Peyer's patch (tissue), 4 donors: ENCODE data around the gene ODAM. TPM values are rescaled to one million over a fixed set of nuclear protein-coding genes. Genes with fewer than 3 reads are reported as not detected.

Source experiments
- DNase-seq, 3 donors: peaks; one replicate each; pipeline ENCODE4 v3.0.0-alpha.2; 2017 to 2019
- H3K27ac ChIP-seq, 4 donors: fragments of 200-600 bp; sonication (generic); one replicate each; pipeline ENCODE4 v1.5.1; 2016 to 2019
- H3K27me3 ChIP-seq, 2 donors: fragments of 200-600 bp; sonication (generic); one replicate each; pipeline ENCODE4 v1.5.1; 2019
- H3K36me3 ChIP-seq, 3 donors: fragments of 200-600 bp; sonication (generic); one replicate each; pipeline ENCODE4 v1.5.1; 2016 to 2019
- H3K4me1 ChIP-seq, 4 donors: fragments of 200-600 bp; sonication (generic); one replicate each; pipeline ENCODE4 v1.5.1; 2016 to 2019
- H3K4me3 ChIP-seq, 4 donors: fragments of 200-600 bp; sonication (generic); 1 replicate in 3 of 4; 2 replicates in 1 of 4; pipeline ENCODE4 v1.5.1; 2016 to 2019; ENCODE audit warnings: mild to moderate bottlenecking in 1 of 4
- H3K9me3 ChIP-seq, 4 donors: fragments of 200-600 bp; sonication (generic); one replicate each; pipeline ENCODE4 v1.5.1; 2016 to 2019; ENCODE audit warnings: mild to moderate bottlenecking in 1 of 4
- CTCF ChIP-seq, 6 experiments: fragments of 450-650 bp in 4 of 6; fragments of 200-600 bp in 2 of 6; sonication (generic) in 1 of 6; IDR thresholded peaks; one replicate each; pipeline ENCODE4 v1.5.1; 2017 to 2019; ENCODE audit warnings: antibody characterized with exemption in 6 of 6, mild to moderate bottlenecking in 3 of 6, moderate library complexity in 1 of 6
- POLR2A ChIP-seq, 2 donors: fragments of 450-650 bp; IDR thresholded peaks; one replicate each; pipeline ENCODE4 v1.5.1; 2017; ENCODE audit warnings: antibody characterized with exemption in 2 of 2, mild to moderate bottlenecking in 2 of 2, moderate library complexity in 2 of 2
- total RNA-seq, 4 donors: library from RNA; depleted of rRNA; stranded (reverse); fragments of >200 nt; gene quantifications; one replicate each; pipeline ENCODE4 v1.1.0, GENCODE V29; 2016

The ODAM gene
- total RNA-seq, 4 donors from 2014 or later = not detected

DNA sequence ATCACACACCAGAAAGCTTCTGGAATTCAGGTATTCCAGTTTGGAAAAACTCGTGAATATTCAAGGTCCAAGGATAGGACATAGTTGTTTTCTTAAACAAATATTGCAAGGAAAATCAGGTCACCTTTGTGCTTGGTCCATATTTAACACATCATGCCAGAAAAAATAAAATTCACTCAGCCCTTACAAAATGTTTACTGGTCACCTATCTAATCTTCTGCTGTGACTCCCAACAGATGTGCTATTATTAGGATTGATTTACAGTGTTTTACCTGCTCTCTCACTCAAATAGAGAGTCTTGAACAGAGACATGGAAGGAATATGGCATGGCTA lies 56.4 kb downstream of the ODAM start:
- H3K4me3 ChIP-seq = no peak overlapping the region
- H3K4me1 ChIP-seq = no peaks in the 10 kb centered on the region
- no peaks in the 10 kb centered on the region for H3K36me3 ChIP-seq
- H3K27me3 ChIP-seq = no peaks in the 10 kb centered on the region
- DNase-seq = no peak
- TF ChIP-seq POLR2A (IDR thresholded peaks at IDR 0.05) = no peak
- no peak for TF ChIP-seq CTCF (IDR thresholded peaks at IDR 0.05)
- H3K9me3 ChIP-seq = no peaks in the 10 kb centered on the region
- no peak overlapping the region for H3K27ac ChIP-seq

Other genes starting within 250 kb of the ODAM start
- not detected for gene CSN2, start 230.0 kb upstream of the ODAM start, total RNA-seq
- gene STATH, start 199.8 kb upstream of the ODAM start, total RNA-seq = not detected
- gene HTN3, start 167.3 kb upstream of the ODAM start, total RNA-seq = not detected
- gene HTN1, start 145.3 kb upstream of the ODAM start, total RNA-seq = not detected
- not detected for gene PRR27, start 41.5 kb upstream of the ODAM start, total RNA-seq
- 10 to 100 TPM in 1 of 4 donors, 1 to 10 TPM in 1, not detected in 2; 2.4 to 36.3 TPM for gene FDCSP, start 30.4 kb downstream of the ODAM start, total RNA-seq
- not detected for gene CSN3, start 46.9 kb downstream of the ODAM start, total RNA-seq
- not detected for gene CABS1, start 139.3 kb downstream of the ODAM start, total RNA-seq
- not detected for gene SMR3A, start 165.0 kb downstream of the ODAM start, total RNA-seq
- gene SMR3B, start 187.4 kb downstream of the ODAM start, total RNA-seq = not detected
- not detected for gene OPRPN, start 202.2 kb downstream of the ODAM start, total RNA-seq